ENCODE data around the gene OTULINL.
A peak's percentile ranks its signal among the peaks of the same experiment; 100 is the strongest.

The OTULINL gene

DNA sequence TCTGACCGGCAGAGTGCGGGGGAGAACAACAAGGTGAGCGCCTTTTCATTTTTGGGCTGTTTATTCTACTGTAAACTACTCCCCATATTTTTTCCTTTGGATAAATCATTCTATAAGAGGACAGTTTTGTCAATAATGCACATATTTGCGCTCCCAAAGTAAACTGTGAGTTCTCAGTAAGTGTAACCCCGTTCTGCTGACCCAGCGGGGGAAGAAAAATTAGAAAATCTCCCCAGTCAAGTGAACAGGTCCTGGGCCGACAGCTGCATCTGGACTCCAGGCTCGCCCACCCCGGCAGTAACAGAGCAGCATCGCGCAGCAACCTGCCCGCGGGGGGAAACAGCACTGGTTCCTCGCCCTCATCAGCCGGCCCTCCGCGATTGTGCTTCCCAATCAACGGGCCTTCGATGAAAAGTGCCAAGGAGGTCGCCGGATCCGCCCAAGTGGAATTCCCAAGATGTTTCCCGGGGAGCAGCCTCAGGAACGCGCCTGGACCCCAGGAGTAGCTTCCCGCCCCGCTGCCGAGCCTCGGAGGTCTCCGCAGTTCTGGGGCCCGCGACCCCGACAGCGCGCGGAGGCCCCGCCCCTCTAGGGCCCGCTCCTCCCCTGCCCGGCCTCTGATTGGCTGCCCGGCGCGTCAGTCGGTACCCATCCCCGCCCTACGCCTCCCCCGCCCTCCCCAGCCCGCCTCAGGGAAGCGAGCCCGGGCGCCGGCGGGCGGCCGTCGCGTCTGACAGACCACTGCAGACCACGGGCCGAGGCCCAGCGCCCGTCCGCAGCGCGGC lies at the start of gene OTULINL:
Gene OTULINL (plus strand): TSS at position 687 of the 785 bp plus-strand sequence. CDS start 103 bp downstream, outside the sequence.
- H3K4me3 ChIP-seq (replicated peaks; ENCODE audit: low read depth, low read length), result peak within 1 kb of the TSS; percentile 54
- peak; percentile 65 for DNase-seq (ENCODE audit: low read depth)
- TF ChIP-seq, protein P1, sequence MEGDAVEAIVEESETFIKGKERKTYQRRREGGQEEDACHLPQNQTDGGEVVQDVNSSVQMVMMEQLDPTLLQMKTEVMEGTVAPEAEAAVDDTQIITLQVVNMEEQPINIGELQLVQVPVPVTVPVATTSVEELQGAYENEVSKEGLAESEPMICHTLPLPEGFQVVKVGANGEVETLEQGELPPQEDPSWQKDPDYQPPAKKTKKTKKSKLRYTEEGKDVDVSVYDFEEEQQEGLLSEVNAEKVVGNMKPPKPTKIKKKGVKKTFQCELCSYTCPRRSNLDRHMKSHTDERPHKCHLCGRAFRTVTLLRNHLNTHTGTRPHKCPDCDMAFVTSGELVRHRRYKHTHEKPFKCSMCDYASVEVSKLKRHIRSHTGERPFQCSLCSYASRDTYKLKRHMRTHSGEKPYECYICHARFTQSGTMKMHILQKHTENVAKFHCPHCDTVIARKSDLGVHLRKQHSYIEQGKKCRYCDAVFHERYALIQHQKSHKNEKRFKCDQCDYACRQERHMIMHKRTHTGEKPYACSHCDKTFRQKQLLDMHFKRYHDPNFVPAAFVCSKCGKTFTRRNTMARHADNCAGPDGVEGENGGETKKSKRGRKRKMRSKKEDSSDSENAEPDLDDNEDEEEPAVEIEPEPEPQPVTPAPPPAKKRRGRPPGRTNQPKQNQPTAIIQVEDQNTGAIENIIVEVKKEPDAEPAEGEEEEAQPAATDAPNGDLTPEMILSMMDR (IDR thresholded peaks at IDR 0.05; ENCODE audit: low read length, missing control alignments), result no peak

DNA sequence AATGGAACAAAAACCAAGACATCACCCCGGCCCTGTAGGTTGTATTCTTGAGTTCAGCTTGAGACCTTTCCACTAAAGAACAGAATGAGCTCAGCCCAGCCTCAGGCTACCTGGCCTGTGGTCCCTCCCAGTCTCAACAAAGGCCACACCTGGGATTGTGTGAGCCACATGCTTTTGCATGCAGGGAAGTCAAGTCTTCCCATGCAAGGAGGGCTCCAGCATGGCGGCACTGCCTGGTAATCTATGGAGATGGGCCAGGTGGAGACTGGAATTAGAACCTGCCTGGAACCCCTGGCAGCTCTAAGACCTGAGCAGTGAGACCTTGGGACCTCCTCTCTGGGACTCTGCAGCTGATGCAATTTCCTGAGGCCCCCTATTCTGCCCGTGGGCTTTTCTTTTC lies 49.4 kb upstream of the OTULINL start:
- TF ChIP-seq, protein P1 (IDR thresholded peaks at IDR 0.05; ENCODE audit: low read length, missing control alignments), result no peak
- DNase-seq (ENCODE audit: low read depth), result no peak
- H3K4me3 ChIP-seq (replicated peaks; ENCODE audit: low read depth, low read length), result no peak overlapping the region

DNA sequence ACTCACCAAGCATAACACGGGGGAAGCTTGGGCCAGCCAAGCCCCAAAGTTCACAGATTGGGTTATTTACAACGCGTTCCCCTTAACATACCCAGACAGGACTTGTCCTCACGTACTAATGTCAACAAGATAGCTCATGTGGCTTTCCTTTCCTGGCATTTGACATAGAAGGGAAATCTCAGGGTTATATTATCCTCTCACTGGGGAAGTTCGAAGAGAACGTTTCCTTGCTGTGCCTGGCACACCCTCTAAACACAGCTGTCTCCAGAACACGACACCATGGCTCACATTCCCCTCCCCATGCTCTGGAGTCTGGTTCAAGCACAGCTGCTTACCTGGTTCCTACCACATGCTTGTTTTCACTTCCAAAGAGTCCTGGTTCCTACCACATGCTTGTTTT lies 46.8 kb upstream of the OTULINL start:
- no peak for DNase-seq (ENCODE audit: low read depth)
- TF ChIP-seq, protein P1 (IDR thresholded peaks at IDR 0.05; ENCODE audit: low read length, missing control alignments), result no peak
- no peak overlapping the region for H3K4me3 ChIP-seq (replicated peaks; ENCODE audit: low read depth, low read length)

DNA sequence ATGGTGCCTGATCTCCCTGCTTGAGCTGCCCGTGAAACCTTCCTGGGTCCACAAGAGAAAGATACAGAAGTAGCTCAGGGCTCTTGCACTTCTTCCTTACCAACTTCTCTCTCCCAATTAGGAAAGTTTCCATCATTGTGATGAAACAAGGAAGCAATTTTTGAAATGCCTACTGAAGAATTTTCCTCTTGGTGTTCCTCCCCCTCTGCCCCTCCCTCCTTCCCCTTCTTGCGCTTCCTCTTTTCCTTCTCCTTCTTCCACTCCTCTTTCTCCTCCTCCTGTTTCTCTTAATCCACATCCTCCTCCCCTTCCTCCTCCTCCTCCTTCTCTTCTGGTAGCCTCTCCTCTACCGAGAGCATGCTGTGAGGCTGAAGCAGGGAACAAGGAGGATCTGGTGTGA lies 36.3 kb upstream of the OTULINL start:
- TF ChIP-seq, protein P1 (IDR thresholded peaks at IDR 0.05; ENCODE audit: low read length, missing control alignments), result no peak
- H3K4me3 ChIP-seq (replicated peaks; ENCODE audit: low read depth, low read length), result no peak overlapping the region
- no peak for DNase-seq (ENCODE audit: low read depth)

DNA sequence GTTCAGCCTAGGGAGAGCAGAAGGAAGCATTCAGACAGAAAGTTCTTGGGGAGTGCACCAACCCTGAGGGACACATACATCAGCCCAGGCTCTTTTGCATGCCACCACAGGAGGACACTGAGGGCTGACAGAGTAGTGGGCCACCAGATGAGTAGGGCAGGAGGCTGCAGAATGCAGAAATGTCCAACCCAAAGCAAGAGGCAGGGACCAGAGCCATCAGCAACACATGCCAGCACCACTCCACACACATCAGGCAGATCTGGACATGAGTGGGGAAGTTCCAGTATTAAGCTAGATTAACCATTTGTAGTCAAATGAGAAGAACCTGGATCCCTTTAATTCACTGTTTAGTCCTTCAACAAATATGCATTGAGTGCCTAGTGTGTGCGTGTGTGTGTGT lies 35.7 kb upstream of the OTULINL start:
- H3K4me3 ChIP-seq (replicated peaks; ENCODE audit: low read depth, low read length), result no peak overlapping the region
- TF ChIP-seq, protein P1 (IDR thresholded peaks at IDR 0.05; ENCODE audit: low read length, missing control alignments), result no peak
- no peak for DNase-seq (ENCODE audit: low read depth)

DNA sequence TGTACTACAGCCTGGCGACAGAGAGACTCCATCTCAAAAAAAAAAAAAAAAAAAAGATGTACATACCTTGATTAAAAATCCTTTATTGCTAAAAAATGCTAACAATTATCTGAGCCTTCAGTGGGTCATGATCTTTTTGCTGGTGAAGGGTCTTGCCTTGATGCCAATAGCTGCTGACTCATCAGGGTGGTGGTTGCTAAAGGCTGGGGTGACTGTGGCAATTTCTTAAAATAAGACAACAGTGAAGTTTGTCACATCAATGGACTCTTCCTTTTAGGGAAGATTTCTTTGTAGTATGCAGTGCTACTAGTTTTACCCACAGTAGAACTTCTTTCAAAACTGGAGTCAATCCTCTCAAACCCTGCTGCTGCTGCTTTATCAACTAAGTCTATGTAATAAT lies 33.9 kb upstream of the OTULINL start:
- no peak for DNase-seq (ENCODE audit: low read depth)
- TF ChIP-seq, protein P1 (IDR thresholded peaks at IDR 0.05; ENCODE audit: low read length, missing control alignments), result no peak
- no peak overlapping the region for H3K4me3 ChIP-seq (replicated peaks; ENCODE audit: low read depth, low read length)

DNA sequence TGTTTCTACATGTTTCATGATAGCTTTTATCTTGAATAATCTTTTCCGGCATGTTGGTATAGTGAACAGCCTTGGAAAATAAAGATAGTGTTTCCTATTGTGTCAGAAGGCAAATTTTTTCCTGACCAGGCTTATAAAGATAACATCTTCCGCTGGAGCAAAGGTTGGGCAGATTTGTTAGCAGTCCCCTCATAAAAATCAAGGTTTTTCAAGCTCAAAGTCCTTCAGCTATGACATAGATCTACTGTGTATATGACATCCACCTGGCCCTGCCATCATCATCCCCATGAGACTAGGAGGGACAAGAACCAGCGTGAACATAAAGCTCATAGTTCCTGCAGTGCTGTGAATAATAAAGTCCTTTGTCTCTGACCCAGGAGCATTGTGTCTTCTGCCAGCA lies 30.4 kb upstream of the OTULINL start:
- TF ChIP-seq, protein P1 (IDR thresholded peaks at IDR 0.05; ENCODE audit: low read length, missing control alignments), result no peak
- no peak for DNase-seq (ENCODE audit: low read depth)
- H3K4me3 ChIP-seq (replicated peaks; ENCODE audit: low read depth, low read length), result no peak overlapping the region
